B cell (primary cell): ENCODE data around the gene CLIP1.

ENCODE experiments used
- CTCF ChIP-seq: fragments of 200-600 bp; IDR thresholded peaks from one replicate; pipeline ENCODE4 v1.8.0; 2022; ENCODE audit warnings: antibody characterized with exemption, mild to moderate bottlenecking
- EZH2 ChIP-seq: IDR thresholded peaks from 2 replicates; pipeline ENCODE4 v1.6.1; 2012; ENCODE audit warnings: borderline replicate concordance, low read depth, mild to moderate bottlenecking, moderate library complexity, low read length; ENCODE audit not compliant: insufficient read depth, poor library complexity, severe bottlenecking

GRCh38 chr12:122394626-122395194 lies 27.8 kb downstream of the CLIP1 start:
- TF ChIP-seq CTCF = no peak
- no peak for TF ChIP-seq EZH2
